Measurements from ENCODE around the gene BZW2. TPM values are rescaled to one million over a fixed set of nuclear protein-coding genes. Genes with fewer than 3 reads are reported as not detected.
A peak's percentile ranks its signal among the peaks of the same experiment; 100 is the strongest.
"Not testable (repeated sequence)": the region's sequence is repeated elsewhere in the genome, so short reads cannot be mapped to it uniquely, and the experiment has no call there.

The BZW2 gene
- total and polyA plus RNA-seq, 2 experiments from 2014 or later: 54.1 to 60.9 TPM

DNA sequence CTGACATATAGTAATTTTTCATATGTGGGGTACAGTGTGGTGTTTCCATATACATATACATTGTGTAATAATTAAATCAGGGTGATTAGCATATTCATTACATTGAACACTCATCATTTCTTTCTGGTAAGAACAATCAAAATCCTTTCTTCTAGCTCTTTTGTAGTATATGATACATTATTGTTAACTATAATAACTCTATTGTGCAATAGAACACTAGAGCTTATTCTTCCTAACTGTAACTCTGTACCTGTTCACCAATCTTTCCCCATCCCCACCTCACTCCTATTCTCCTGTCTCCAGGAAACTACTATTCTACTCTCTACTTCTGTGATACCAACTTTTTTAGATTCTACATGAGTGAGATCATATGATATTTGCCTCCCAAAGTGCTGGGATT, 9.4 kb downstream of the BZW2 start:
- Histone ChIP-seq H3K27ac (no peak overlapping the region), H3K79me2 (ENCODE audit: insufficient read depth) (peaks cover 98% of the 10 kb centered on the region), H3K9me2 (ENCODE audit: insufficient read depth) (no peaks in the 10 kb centered on the region), H3K4me2 (ENCODE audit: unreplicated experiment) (no peak overlapping the region), H3K4me3 (no peak overlapping the region), H3K36me3 (ENCODE audit: low read depth) (no peaks in the 10 kb centered on the region), H2AFZ (no peak overlapping the region), H3K9ac (no peak overlapping the region), H4K20me1 (ENCODE audit: insufficient read depth) (no peaks in the 10 kb centered on the region), H3K4me1 (ENCODE audit: insufficient read depth) (peaks cover 9% of the 10 kb centered on the region), H3K27me3 (replicated peaks; ENCODE audit: insufficient read depth) (no peaks in the 10 kb centered on the region), H3F3A (ENCODE audit: insufficient read depth) (peaks cover 7% of the 10 kb centered on the region), H3K9me3 (ENCODE audit: low read depth) (no peaks in the 10 kb centered on the region)
- in situ Hi-C loops (cut with MboI): no loop called here
- TF ChIP-seq EZH2 (IDR thresholded peaks at IDR 0.05; ENCODE audit: insufficient read depth, poor library complexity, severe bottlenecking) (no peak), EZH2phosphoT487 (IDR thresholded peaks at IDR 0.05; ENCODE audit: insufficient read depth, low read depth) (no peak)
- no peak for DNase-seq

DNA sequence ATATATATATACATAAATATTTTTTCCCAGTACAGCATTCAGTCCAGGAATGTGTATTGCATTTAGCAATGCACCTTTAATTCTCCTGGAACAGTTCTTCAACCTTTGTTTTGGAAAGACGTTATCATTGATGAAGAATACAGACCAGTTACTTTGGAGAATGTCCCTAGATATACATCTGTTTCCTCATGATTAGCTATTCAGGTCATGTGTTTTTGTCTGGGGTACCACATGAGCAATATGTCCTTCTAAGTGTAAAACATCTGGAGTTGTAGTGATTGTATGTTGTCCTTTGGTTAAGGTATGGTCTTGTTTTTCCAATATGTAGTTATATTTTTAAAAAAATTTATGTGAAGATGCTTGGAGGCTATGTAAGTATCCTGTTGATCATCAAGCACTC, 10.2 kb downstream of the BZW2 start:
- Histone ChIP-seq H3K27ac (no peak overlapping the region), H3K4me3 (no peak overlapping the region), H3K4me2 (ENCODE audit: unreplicated experiment) (no peak overlapping the region), H3K4me1 (ENCODE audit: insufficient read depth) (peaks cover 16% of the 10 kb centered on the region), H3F3A (ENCODE audit: insufficient read depth) (peaks cover 13% of the 10 kb centered on the region), H3K9me2 (ENCODE audit: insufficient read depth) (no peaks in the 10 kb centered on the region), H3K9ac (no peak overlapping the region), H3K79me2 (ENCODE audit: insufficient read depth) (peaks cover 98% of the 10 kb centered on the region), H3K9me3 (ENCODE audit: low read depth) (no peaks in the 10 kb centered on the region), H3K27me3 (replicated peaks; ENCODE audit: insufficient read depth) (no peaks in the 10 kb centered on the region), H2AFZ (no peak overlapping the region), H4K20me1 (ENCODE audit: insufficient read depth) (no peaks in the 10 kb centered on the region), H3K36me3 (ENCODE audit: low read depth) (no peaks in the 10 kb centered on the region)
- 100% methylated on average over 1 of the region's 1 CpG for WGBS, 2 experiments (ENCODE audit: low coverage in 1 of 2, low lambda C conversion rate in 2 of 2, missing lambda C conversion rate in 2 of 2)
- in situ Hi-C loops (cut with MboI): no loop called here
- DNase-seq: no peak
- TF ChIP-seq EZH2phosphoT487 (IDR thresholded peaks at IDR 0.05; ENCODE audit: insufficient read depth, low read depth) (no peak), EZH2 (IDR thresholded peaks at IDR 0.05; ENCODE audit: insufficient read depth, poor library complexity, severe bottlenecking) (no peak)

DNA sequence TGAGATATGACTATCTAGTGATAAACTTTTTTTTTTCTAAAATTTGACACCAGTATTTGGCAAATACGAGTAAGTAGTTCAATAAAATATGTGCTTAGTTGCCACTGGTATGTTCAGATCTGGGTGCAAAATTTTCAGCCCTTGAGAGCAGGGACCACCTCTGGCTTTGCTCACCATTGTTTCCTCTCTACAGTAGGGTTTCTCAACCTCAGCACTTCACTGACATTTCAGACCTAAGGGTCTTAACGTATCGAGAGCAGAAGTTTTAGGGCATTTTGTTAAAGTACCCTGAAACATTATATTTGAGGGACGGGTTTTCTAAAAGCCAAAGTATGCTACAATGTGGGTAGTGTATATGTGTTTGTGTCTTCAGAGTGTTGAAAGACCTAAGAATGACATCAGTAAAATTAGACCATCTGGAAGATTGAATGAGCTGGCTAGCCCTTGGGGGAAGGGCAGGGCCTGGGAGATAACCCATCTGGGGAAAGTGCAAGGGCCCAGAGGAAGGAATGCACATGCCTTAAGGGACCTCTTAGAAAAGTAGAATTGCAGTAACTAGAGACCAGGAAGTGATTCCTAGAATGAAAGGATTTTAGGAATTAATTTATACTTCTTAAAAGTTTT, 11.8 kb downstream of the BZW2 start:
- H3K9ac ChIP-seq: peak overlapping the region; percentile 24; the same call in 1 of the 2 replicates
- no peaks in the 10 kb centered on the region for H3K36me3 ChIP-seq (ENCODE audit: low read depth)
- no peaks in the 10 kb centered on the region for H4K20me1 ChIP-seq (ENCODE audit: insufficient read depth)
- peak overlapping the region; percentile 42 for H3K4me2 ChIP-seq (ENCODE audit: unreplicated experiment)
- peaks cover 26% of the 10 kb centered on the region for H3K4me1 ChIP-seq (ENCODE audit: insufficient read depth)
- 32% methylated on average over 4 of the region's 4 CpGs for WGBS, 2 experiments (ENCODE audit: low coverage in 1 of 2, low lambda C conversion rate in 2 of 2, missing lambda C conversion rate in 2 of 2)
- TF ChIP-seq EZH2 (IDR thresholded peaks at IDR 0.05; ENCODE audit: insufficient read depth, poor library complexity, severe bottlenecking) (no peak), EZH2phosphoT487 (IDR thresholded peaks at IDR 0.05; ENCODE audit: insufficient read depth, low read depth) (no peak)
- in situ Hi-C loops (cut with MboI): no loop called here
- peak overlapping the region; percentile 24; the same call in 1 of the 2 replicates for H3K4me3 ChIP-seq
- no peaks in the 10 kb centered on the region for H3K27me3 ChIP-seq (replicated peaks; ENCODE audit: insufficient read depth)
- peak overlapping the region; percentile 37 for H2AFZ ChIP-seq
- DNase-seq: peak; percentile 78
- H3K9me3 ChIP-seq (ENCODE audit: low read depth): no peaks in the 10 kb centered on the region
- peak overlapping the region; percentile 57 for H3K27ac ChIP-seq
- no peaks in the 10 kb centered on the region for H3K9me2 ChIP-seq (ENCODE audit: insufficient read depth)
- peaks cover 98% of the 10 kb centered on the region for H3K79me2 ChIP-seq (ENCODE audit: insufficient read depth)
- peaks cover 15% of the 10 kb centered on the region for H3F3A ChIP-seq (ENCODE audit: insufficient read depth)

DNA sequence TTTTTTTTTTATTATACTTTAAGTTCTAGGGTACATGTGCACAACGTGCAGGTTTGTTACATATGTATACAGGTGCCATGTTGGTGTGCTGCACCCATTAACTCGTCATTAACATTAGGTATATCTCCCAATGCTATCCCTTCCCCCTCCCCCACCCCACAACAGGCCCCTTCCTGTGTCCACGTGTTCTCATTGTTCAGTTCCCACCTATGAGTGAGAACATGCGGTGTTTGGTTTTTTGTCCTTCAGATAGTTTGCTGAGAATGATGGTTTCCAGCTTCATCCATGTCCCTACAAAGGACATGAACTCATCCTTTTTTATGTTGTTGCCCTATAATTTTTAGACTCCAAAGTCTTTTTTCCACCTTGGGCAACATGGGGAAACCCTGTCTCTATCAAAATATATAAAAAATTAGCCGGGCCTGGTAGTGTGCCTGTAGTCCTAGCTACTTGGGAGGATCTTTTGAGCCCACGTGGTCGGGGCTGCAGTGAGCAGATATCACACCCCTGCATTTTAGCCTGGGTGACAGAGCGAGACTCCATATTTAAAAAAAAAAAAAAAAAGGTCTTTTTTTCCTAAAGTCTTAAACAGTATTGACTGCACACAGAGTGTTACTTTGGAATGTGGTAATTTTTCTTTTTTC, 14.0 kb downstream of the BZW2 start:
- H3K27me3 ChIP-seq (replicated peaks; ENCODE audit: insufficient read depth); DNase-seq; H3K9ac ChIP-seq; H3K9me2 ChIP-seq (ENCODE audit: insufficient read depth); H3K27ac ChIP-seq; H4K20me1 ChIP-seq (ENCODE audit: insufficient read depth); in situ Hi-C loops (cut with MboI); H3K4me2 ChIP-seq (ENCODE audit: unreplicated experiment); H3K36me3 ChIP-seq (ENCODE audit: low read depth); H2AFZ ChIP-seq; H3K4me3 ChIP-seq; H3K9me3 ChIP-seq (ENCODE audit: low read depth): not testable (repeated sequence)
- Histone ChIP-seq H3K4me1 (ENCODE audit: insufficient read depth) (peaks cover 30% of the 10 kb centered on the region), H3K79me2 (ENCODE audit: insufficient read depth) (peaks cover 98% of the 10 kb centered on the region), H3F3A (ENCODE audit: insufficient read depth) (peaks cover 15% of the 10 kb centered on the region)
- WGBS, 2 experiments (ENCODE audit: low coverage in 1 of 2, low lambda C conversion rate in 2 of 2, missing lambda C conversion rate in 2 of 2): 83 to 90% methylated on average over 7 to 8 of the region's 8 CpGs
